HEK293 (cell line): ENCODE measurements around the gene TXNIP.

ENCODE experiments used
- CTCF ChIP-seq: fragments of 450-650 bp; formaldehyde crosslinking; IDR thresholded peaks from 2 replicates; pipeline ENCODE4 v1.5.1; 2016; ENCODE audit warnings: missing biosample characterization, missing genetic modification characterization
- GLIS2 ChIP-seq: fragments of 450-650 bp; formaldehyde crosslinking; IDR thresholded peaks from 2 replicates; pipeline ENCODE4 v1.5.1; 2016; ENCODE audit warnings: missing biosample characterization, missing genetic modification characterization
- IKZF3 ChIP-seq: fragments of 450-650 bp; IDR thresholded peaks from 2 replicates; pipeline ENCODE4 v1.5.0; 2018; ENCODE audit warnings: missing biosample characterization, mild to moderate bottlenecking, missing genetic modification characterization, moderate library complexity
- MEIS1 ChIP-seq: sonication (generic); formaldehyde crosslinking; IDR thresholded peaks from 2 replicates; pipeline ENCODE4 v1.8.1; 2022; ENCODE audit warnings: missing genetic modification reagents, mild to moderate bottlenecking, borderline replicate concordance
- MYNN ChIP-seq: fragments of 450-650 bp; formaldehyde crosslinking; IDR thresholded peaks from 2 replicates; pipeline ENCODE4 v1.5.1; 2016; ENCODE audit warnings: missing biosample characterization, missing genetic modification characterization, borderline replicate concordance
- OVOL3 ChIP-seq: fragments of 450-650 bp; formaldehyde crosslinking; IDR thresholded peaks from 2 replicates; pipeline ENCODE4 v1.5.1; 2016; ENCODE audit warnings: missing biosample characterization, missing genetic modification characterization
- SCRT1 ChIP-seq: fragments of 450-650 bp; formaldehyde crosslinking; IDR thresholded peaks from 2 replicates; pipeline ENCODE4 v1.5.1; 2016; ENCODE audit warnings: missing biosample characterization, missing genetic modification characterization, borderline replicate concordance
- SP2 ChIP-seq: fragments of 450-650 bp; formaldehyde crosslinking; IDR thresholded peaks from 2 replicates; pipeline ENCODE4 v1.5.1; 2016; ENCODE audit warnings: missing biosample characterization, missing genetic modification characterization
- SP3 ChIP-seq: fragments of 450-650 bp; formaldehyde crosslinking; IDR thresholded peaks from 2 replicates; pipeline ENCODE4 v1.5.1; 2016; ENCODE audit warnings: missing biosample characterization, missing genetic modification characterization
- ZBTB26 ChIP-seq: fragments of 450-650 bp; formaldehyde crosslinking; optimal IDR thresholded peaks from 2 replicates; pipeline ENCODE3; 2016; ENCODE audit warnings: missing biosample characterization, mild to moderate bottlenecking, missing genetic modification characterization
- ZBTB48 ChIP-seq: fragments of 450-650 bp; formaldehyde crosslinking; IDR thresholded peaks from 2 replicates; pipeline ENCODE4 v1.5.1; 2016; ENCODE audit warnings: missing biosample characterization, missing genetic modification characterization
- ZBTB6 ChIP-seq: fragments of 450-650 bp; formaldehyde crosslinking; IDR thresholded peaks from 2 replicates; pipeline ENCODE4 v1.5.1; 2017; ENCODE audit warnings: missing biosample characterization, missing genetic modification characterization
- ZFP69B ChIP-seq: fragments of 450-650 bp; formaldehyde crosslinking; IDR thresholded peaks from 2 replicates; pipeline ENCODE4 v1.5.1; 2016; ENCODE audit warnings: missing biosample characterization, missing genetic modification characterization
- ZNF202 ChIP-seq: fragments of 450-650 bp; formaldehyde crosslinking; IDR thresholded peaks from 2 replicates; pipeline ENCODE4 v1.5.1; 2016; ENCODE audit warnings: missing biosample characterization, missing genetic modification characterization, borderline replicate concordance
- ZNF26 ChIP-seq: fragments of 450-650 bp; formaldehyde crosslinking; IDR thresholded peaks from 2 replicates; pipeline ENCODE4 v1.5.1; 2016; ENCODE audit warnings: missing biosample characterization, missing genetic modification characterization
- ZNF292 ChIP-seq: fragments of 450-650 bp; formaldehyde crosslinking; IDR thresholded peaks from 2 replicates; pipeline ENCODE4 v1.5.1; 2016; ENCODE audit warnings: low read depth, missing biosample characterization, missing genetic modification characterization, borderline replicate concordance
- ZNF423 ChIP-seq: fragments of 450-650 bp; formaldehyde crosslinking; IDR thresholded peaks from 2 replicates; pipeline ENCODE4 v1.5.1; 2016; ENCODE audit warnings: missing biosample characterization, missing genetic modification characterization
- ZNF449 ChIP-seq: fragments of 450-650 bp; formaldehyde crosslinking; IDR thresholded peaks from 2 replicates; pipeline ENCODE4 v1.5.1; 2017; ENCODE audit warnings: missing biosample characterization, mild to moderate bottlenecking, missing genetic modification characterization, moderate library complexity
- ZNF488 ChIP-seq: fragments of 450-650 bp; formaldehyde crosslinking; IDR thresholded peaks from 2 replicates; pipeline ENCODE4 v1.5.1; 2016; ENCODE audit warnings: missing biosample characterization, missing genetic modification characterization
- ZNF513 ChIP-seq: fragments of 450-650 bp; IDR thresholded peaks from 2 replicates; pipeline ENCODE4 v1.5.1; 2018; ENCODE audit warnings: missing biosample characterization, missing genetic modification characterization
- ZNF530 ChIP-seq: fragments of 450-650 bp; formaldehyde crosslinking; IDR thresholded peaks from 2 replicates; pipeline ENCODE4 v1.5.1; 2016; ENCODE audit warnings: low read depth, missing biosample characterization, missing genetic modification characterization
- ZNF549 ChIP-seq: fragments of 450-650 bp; IDR thresholded peaks from 2 replicates; pipeline ENCODE4 v1.5.1; 2018; ENCODE audit warnings: missing biosample characterization, missing genetic modification characterization, mild to moderate bottlenecking, inconsistent platforms, moderate library complexity
- ZNF555 ChIP-seq: fragments of 450-650 bp; formaldehyde crosslinking; conservative IDR thresholded peaks from 2 replicates; pipeline ENCODE4 v1.5.1; 2017; ENCODE audit warnings: missing biosample characterization, mild to moderate bottlenecking, missing genetic modification characterization, inconsistent platforms
- ZNF658 ChIP-seq: fragments of 450-650 bp; formaldehyde crosslinking; IDR thresholded peaks from 2 replicates; pipeline ENCODE4; 2016; ENCODE audit warnings: missing biosample characterization, missing genetic modification characterization
- ZNF664 ChIP-seq: fragments of 450-650 bp; formaldehyde crosslinking; IDR thresholded peaks from 2 replicates; pipeline ENCODE4 v1.5.1; 2016; ENCODE audit warnings: missing biosample characterization, missing genetic modification characterization
- ZNF768 ChIP-seq: fragments of 450-650 bp; formaldehyde crosslinking; IDR thresholded peaks from 2 replicates; pipeline ENCODE4 v1.5.1; 2018; ENCODE audit warnings: missing biosample characterization, mild to moderate bottlenecking, missing genetic modification characterization
- ZSCAN18 ChIP-seq: fragments of 450-650 bp; formaldehyde crosslinking; IDR thresholded peaks from 2 replicates; pipeline ENCODE4 v1.5.1; 2016; ENCODE audit warnings: missing biosample characterization, missing genetic modification characterization

Gene TXNIP

GRCh38 chr1:145960468-145961108, 35.8 kb downstream of the TXNIP start (continued):
- TF ChIP-seq ZNF26 (tag by site-specific recombination) (no peak), ZNF530 (tag by site-specific recombination) (no peak), ZFP69B (tag by site-specific recombination) (peak; percentile 36; the same call in 1 of the 2 replicates), ZBTB48 (tag by site-specific recombination) (peak; percentile 85), ZNF423 (tag by site-specific recombination) (peak; percentile 89), GLIS2 (peak; percentile 98), MEIS1 (CRISPR knock-in tag) (no peak), ZNF658 (no peak), ZNF449 (no peak), ZNF549 (no peak), SP3 (peak; percentile 89), ZNF488 (no peak), ZNF555 (no peak), IKZF3 (peak; percentile 71), CTCF (tag by site-specific recombination) (peak; percentile 92), SP2 (tag by site-specific recombination) (peak; percentile 90), ZNF664 (tag by site-specific recombination) (no peak), OVOL3 (tag by site-specific recombination) (no peak), ZNF768 (tag by site-specific recombination) (no peak), MYNN (tag by site-specific recombination) (no peak), ZSCAN18 (tag by site-specific recombination) (no peak), ZNF292 (tag by site-specific recombination) (no peak), ZBTB26 (tag by site-specific recombination) (peak; percentile 38), ZBTB6 (tag by site-specific recombination) (peak; percentile 59; the same call in 1 of the 2 replicates), ZNF202 (tag by site-specific recombination) (no peak), SCRT1 (no peak), ZNF513 (tag by site-specific recombination) (no peak)
